SK-N-SH treated with all-trans-retinoic acid at 6 μM for 48 hours (cell line): ENCODE results near the gene TBCD.

ENCODE experiments used
- ARNTL ChIP-seq: fragments of 450-650 bp; formaldehyde crosslinking; IDR thresholded peaks from 2 replicates; pipeline ENCODE4 v1.5.0; 2020; ENCODE audit warnings: low read depth, mild to moderate bottlenecking, moderate library complexity, borderline replicate concordance
- BACH2 ChIP-seq: fragments of 250-450 bp; sonication (Bioruptor Pico); IDR thresholded peaks from 2 replicates; pipeline ENCODE4 v1.9.0; 2021; ENCODE audit warnings: mild to moderate bottlenecking, borderline replicate concordance
- GLIS3 ChIP-seq: fragments of 250-450 bp; sonication (Bioruptor Pico); IDR thresholded peaks from 2 replicates; pipeline ENCODE4 v1.5.0; 2020; ENCODE audit warnings: mild to moderate bottlenecking, moderate library complexity
- ISL1 ChIP-seq: fragments of 250-450 bp; sonication (Bioruptor Pico); IDR thresholded peaks from 2 replicates; pipeline ENCODE4 v2.1.2; 2022; ENCODE audit warnings: mild to moderate bottlenecking, moderate library complexity
- PATZ1 ChIP-seq: fragments of 250-450 bp; sonication (Bioruptor Pico); IDR thresholded peaks from 2 replicates; pipeline ENCODE4 v1.8.0; 2020; ENCODE audit warnings: mild to moderate bottlenecking, moderate library complexity, borderline replicate concordance
- POU6F1 ChIP-seq: fragments of 250-450 bp; sonication (Bioruptor Pico); IDR thresholded peaks from 2 replicates; pipeline ENCODE4 v1.8.0; 2021; ENCODE audit warnings: low read depth, mild to moderate bottlenecking, moderate library complexity, borderline replicate concordance
- PPARA ChIP-seq: fragments of 250-450 bp; sonication (Bioruptor Pico); IDR thresholded peaks from 2 replicates; pipeline ENCODE4 v1.5.0; 2020; ENCODE audit warnings: mild to moderate bottlenecking, borderline replicate concordance
- RARB ChIP-seq: fragments of 250-450 bp; sonication (Bioruptor Pico); IDR thresholded peaks from 2 replicates; pipeline ENCODE4 v1.8.0; 2021; ENCODE audit warnings: mild to moderate bottlenecking, moderate library complexity
- TCF4 ChIP-seq: fragments of 250-450 bp; sonication (Bioruptor Pico); IDR thresholded peaks from 2 replicates; pipeline ENCODE4 v1.8.0; 2021; ENCODE audit warnings: mild to moderate bottlenecking, moderate library complexity, borderline replicate concordance
- ZFP30 ChIP-seq: fragments of 450-650 bp; formaldehyde crosslinking; IDR thresholded peaks from 2 replicates; pipeline ENCODE4 v1.5.0; 2022; ENCODE audit warnings: mild to moderate bottlenecking, moderate library complexity
- ZNF565 ChIP-seq: fragments of 450-650 bp; formaldehyde crosslinking; conservative IDR thresholded peaks from 2 replicates; pipeline ENCODE4 v1.5.0; 2020; ENCODE audit warnings: low read depth, mild to moderate bottlenecking, moderate library complexity
- ZNF70 ChIP-seq: fragments of 450-650 bp; formaldehyde crosslinking; IDR thresholded peaks from 2 replicates; pipeline ENCODE4 v1.5.0; 2020; ENCODE audit warnings: mild to moderate bottlenecking, moderate library complexity

GRCh38 chr17:82775001-82775823 is 23.3 kb downstream of the TBCD start:
- TF ChIP-seq RARB (CRISPR knock-in tag) (no peak), ZNF565 (CRISPR knock-in tag) (no peak), ZFP30 (CRISPR knock-in tag) (no peak), ISL1 (CRISPR knock-in tag) (no peak), ZNF70 (CRISPR knock-in tag) (no peak), TCF4 (CRISPR knock-in tag) (no peak), PATZ1 (no peak), POU6F1 (CRISPR knock-in tag) (no peak), BACH2 (CRISPR knock-in tag) (no peak), ARNTL (CRISPR knock-in tag) (no peak), GLIS3 (CRISPR knock-in tag) (no peak), PPARA (CRISPR knock-in tag) (no peak)
